Stimulated activated CD4-positive, alpha-beta T cell treated with anti-CD3 and anti-CD28 coated beads, Interleukin-4, amount 100 ng/mL, for 48 hours (primary cell): ENCODE measurements around the gene ARFIP2.
"Not testable (repeated sequence)": the region's sequence is repeated elsewhere in the genome, so short reads cannot be mapped to it uniquely, and the experiment has no call there.

Source experiments
- DNase-seq, 2 donors: peaks; one replicate each; pipeline ENCODE4 v3.0.0-alpha.2; 2020; ENCODE audit warnings: low read depth in 2 of 2

Gene ARFIP2

GRCh38 chr11:6481012-6481923, at the start of gene ARFIP2, which contains the start of gene TIMM10B:
ARFIP2 (minus strand) TSS chr11:6481331; CDS start chr11:6480421, 910 bp downstream.
TIMM10B (plus strand) TSS chr11:6481501; CDS start chr11:6481517, 16 bp downstream.
- peak; percentile 94 to 98 for DNase-seq

DNA sequence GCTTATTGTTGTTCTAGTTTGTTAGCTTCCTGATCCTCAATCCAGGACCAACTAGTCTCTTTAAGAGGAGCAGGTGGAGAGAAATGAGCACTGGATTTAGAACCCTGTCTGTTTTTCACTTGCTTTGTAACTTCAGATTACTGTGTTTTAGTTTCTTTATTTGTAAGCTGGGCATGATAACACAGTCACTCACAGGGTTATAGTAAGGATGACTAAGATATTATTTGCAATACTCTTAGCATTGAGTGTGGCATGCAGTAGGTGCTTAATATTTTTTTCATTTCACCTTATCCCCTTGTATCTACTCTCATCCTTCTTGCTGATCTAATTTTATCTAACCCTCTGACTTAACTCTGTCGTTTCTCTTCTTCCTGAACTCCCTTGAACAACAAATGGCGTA, 49.7 kb upstream of the ARFIP2 start:
- no peak for DNase-seq

DNA sequence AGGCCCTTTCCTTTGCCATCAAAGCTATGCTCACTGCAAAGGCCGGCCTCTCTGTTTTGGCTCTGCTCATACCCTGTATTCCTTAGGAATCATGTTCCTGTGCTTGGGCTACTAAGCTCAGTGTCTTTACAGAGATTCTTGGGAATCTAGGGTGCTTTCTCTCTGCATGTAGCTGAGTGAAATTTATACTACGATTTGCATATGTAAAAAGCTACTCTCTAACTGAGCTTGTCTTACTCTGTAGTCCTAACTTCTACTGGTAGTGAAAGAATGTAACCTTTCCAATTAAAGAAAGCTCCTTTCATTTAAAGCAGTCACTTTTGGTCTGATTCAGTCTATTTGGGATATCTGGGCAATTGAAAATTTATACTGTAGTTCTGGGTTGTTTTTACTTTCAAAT, 48.1 kb upstream of the ARFIP2 start:
- DNase-seq = no peak

GRCh38 chr11:6526411-6527135, 45.4 kb upstream of the ARFIP2 start:
- DNase-seq = no peak

- DNase-seq = no peak
Measured at GRCh38 chr11:6523253-6523652, 42.1 kb upstream of the ARFIP2 start.

- not testable (repeated sequence) for DNase-seq
Measured at GRCh38 chr11:6521946-6522345, 40.8 kb upstream of the ARFIP2 start.

DNA sequence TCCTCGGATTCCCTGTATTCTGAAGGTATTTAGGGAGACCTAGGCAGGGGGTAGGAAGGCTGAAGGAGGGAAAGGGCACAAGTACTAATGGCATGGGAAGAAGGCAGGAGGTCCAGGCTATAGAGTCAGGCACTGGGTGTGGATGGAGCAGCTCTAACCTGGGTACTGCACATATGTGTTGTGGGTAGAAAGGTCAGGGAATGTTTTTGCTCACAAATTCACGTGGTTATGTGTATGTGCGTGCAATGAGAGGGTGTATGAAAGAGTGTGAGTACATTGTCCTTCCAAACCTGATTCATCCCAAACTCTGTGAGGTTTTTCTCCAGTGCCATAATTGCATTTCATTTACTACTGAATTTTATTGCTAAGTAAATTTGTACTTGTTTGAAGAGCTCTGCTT, 39.1 kb upstream of the ARFIP2 start:
- no peak for DNase-seq

DNA sequence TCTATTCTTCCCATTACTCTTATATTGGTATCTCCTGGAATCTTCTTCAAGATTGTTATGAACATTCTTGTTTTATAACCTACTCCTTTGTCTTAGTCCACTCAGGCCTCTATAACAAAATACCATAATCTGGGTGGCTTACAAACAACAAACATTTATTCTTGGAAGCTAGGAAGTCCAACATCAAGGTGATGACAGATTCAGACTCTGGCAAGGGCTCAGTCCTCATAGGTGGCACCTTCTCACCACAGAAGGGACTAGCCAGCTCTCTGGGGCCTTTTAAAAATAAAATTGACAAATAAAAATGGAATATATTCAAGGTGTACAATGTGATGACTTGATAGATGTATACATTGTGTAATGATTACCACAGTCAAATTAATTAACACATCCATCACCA, 35.7 kb upstream of the ARFIP2 start:
- no peak for DNase-seq

- DNase-seq = no peak
Measured at GRCh38 chr11:6505577-6506240, 24.6 kb upstream of the ARFIP2 start.

GRCh38 chr11:6504166-6504565, 23.0 kb upstream of the ARFIP2 start:
- no peak for DNase-seq

DNA sequence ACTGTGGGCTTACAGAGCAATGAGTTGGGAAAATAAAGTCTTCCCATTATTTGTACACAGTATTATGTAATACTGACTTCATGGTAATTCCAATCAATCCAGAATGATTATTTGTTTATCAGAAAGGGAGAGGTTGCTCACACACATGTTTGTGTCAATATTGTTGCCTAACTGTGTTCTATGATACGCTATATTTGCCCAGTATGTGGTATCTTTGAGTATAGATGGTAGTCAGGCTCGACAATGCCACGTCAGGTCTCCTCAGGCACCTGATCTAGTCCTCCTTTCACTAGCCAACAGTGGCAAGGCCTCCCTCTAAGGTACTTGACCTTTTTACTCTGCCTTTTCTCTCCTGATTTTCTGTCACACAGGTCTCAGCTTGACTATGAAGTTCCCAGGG, 21.3 kb upstream of the ARFIP2 start:
- DNase-seq = no peak

- no peak for DNase-seq
Measured at GRCh38 chr11:6498544-6498943, 17.4 kb upstream of the ARFIP2 start.

DNA sequence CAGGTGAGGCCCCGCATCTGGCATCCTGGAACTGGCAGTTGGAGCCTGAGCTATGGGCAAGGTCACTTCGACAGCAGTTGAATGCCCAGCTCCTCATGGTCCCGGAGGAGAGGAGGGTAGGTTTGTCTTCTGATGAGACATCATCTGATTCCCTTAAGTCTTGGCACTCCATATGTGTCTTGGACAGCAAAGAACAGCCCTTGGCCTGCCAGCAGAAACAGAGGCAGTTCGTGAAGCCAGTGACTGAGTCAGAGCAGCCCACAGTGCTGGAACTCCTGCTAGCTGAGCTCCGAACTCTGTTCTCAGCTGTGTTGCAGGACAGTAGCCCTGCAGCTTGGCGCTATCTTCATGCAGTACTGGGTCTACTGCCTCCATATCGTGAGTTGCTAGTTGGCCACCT, 17.0 kb upstream of the ARFIP2 start:
- no peak for DNase-seq

DNA sequence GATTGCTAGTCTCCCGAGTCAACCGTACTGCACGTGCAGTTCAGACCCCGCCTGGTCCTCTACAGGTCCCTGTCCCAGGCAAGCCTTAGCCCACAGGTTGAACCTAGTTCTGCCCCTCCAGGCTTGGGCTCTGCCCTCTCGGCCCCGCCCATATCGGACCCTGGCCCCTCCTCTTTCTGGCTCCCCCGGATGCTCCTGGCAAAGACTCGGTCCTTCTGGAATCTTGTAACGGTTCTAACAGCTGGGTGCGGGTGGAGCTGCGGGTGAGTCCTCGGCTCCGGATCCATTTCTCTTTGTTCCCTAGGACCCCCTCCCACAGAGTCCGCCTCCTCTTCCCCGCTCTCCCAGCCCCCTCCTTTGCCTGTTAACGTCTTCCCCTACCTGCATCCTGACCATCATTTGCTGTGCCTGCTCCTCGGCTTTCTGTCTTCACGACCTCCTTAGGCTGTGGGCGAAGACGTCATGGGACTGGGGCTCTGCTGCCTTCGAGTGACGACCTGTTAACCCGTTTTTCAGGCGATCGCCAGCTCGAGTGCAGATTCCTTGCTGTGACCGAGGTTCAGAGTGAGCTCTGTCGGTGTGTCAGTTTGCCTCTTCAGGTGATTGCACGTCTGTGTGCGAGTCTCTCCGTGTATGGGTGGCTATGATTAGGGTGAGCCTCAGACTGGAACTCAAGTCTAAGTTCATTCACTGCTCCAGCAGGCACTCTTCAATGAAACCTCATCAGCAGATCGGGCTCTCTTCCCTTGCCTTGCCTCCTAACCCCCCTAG, 16.1 kb upstream of the ARFIP2 start, which contains the start of gene DNHD1:
DNHD1 (plus strand) TSS at position 212 of the 771 bp plus-strand sequence. CDS start 936 bp downstream, outside the sequence.
- no peak for DNase-seq

- DNase-seq = no peak
Measured at GRCh38 chr11:6489306-6489705, 8.2 kb upstream of the ARFIP2 start.

DNA sequence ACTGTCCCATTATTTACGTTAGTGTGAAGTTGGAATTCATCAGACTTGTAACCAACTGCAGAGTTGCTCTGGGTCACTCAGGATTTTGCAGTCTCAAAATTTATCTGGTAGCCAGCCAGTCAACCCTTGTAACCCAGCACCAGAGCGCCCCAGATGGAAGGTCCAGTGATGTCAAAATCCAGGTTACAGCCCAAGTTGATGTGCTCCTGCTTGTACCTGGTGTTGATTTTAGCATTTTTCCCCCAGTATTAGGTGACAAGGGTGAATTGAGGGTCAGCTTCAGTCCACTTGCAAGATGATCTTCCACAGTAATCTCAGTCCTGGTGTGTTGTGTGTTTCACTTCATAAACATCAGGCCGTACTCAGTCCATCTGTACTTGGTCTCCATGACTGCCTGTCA, 7.7 kb upstream of the ARFIP2 start:
- no peak for DNase-seq

GRCh38 chr11:6488342-6488741, 7.2 kb upstream of the ARFIP2 start:
- no peak for DNase-seq

GRCh38 chr11:6486938-6487337, 5.8 kb upstream of the ARFIP2 start:
- no peak for DNase-seq

DNA sequence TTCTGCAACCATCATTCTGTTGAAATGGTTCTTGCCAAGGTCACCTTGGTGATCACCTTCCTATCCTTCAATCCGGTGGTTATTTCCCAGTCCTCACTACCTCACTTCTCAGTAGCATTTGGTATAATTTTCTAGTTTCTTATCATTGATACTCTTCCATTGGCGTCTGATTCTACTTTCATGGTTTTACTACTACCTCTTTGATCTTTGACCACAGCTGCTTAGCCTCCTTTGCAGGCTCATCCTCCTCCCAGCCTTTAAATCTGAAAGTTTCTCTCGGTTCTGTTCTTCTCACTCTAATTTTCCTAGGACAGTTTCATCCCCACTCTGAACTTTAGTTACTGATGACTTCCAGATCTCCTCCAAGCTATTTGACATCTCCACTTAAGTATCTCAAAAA, 5.1 kb upstream of the ARFIP2 start:
- no peak for DNase-seq

DNA sequence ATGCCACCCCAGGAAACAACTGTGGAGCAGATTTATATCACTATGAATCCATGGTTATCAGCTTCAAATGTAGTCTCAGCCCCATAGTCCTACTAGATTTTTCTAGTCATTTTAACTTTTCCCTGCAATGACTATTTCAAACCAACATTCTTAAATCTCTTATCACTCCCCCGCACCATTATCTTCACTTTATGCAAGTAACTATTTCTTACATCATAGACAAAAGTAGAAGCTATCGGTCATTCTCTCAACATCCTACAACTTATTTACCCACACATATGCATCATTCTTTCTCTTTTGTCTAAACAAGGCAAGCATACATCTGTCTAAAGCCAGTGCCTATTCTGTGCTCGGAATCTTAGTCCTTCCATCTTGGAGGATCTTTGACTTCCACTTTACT, 4.5 kb upstream of the ARFIP2 start:
- DNase-seq = no peak

DNA sequence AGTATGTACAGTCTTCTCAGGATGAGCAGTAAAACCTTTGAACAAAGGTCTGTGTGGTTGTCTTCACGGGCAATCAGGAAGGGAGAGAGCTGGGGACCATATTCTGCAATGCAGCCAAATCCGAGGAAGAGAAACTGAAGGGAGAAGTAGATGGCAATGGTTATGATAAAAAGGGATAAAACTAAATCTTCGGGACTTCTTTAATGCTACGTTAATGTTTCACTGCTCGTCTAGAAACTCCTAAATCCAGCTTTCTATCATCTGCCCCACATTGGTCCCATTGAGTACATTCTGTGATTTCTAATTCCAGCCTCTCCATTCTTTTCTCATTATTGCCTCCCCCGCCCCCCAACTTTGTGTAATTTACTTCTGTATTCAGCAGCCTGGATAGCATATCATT, 1.9 kb upstream of the ARFIP2 start:
- DNase-seq = no peak
